SU-DHL-6 (cell line): Measurements from ENCODE around the gene SNX14.
"Not testable (repeated sequence)": the region's sequence is repeated elsewhere in the genome, so short reads cannot be mapped to it uniquely, and the experiment has no call there.

ENCODE experiments used
- H2AFZ ChIP-seq: fragments of 200-600 bp; sonication (generic); 2 replicates; pipeline ENCODE4 v1.6.1; 2014; ENCODE audit warnings: low read depth, mild to moderate bottlenecking, moderate library complexity, mixed read lengths, antibody characterized with exemption, low read length; ENCODE audit not compliant: severe bottlenecking
- H3F3A ChIP-seq: fragments of 200-600 bp; shearing (Covaris generic); 2 replicates; pipeline ENCODE4 v1.6.0; 2016; ENCODE audit warnings: antibody characterized with exemption, mild to moderate bottlenecking; ENCODE audit not compliant: insufficient read depth
- H3K27ac ChIP-seq: fragments of 200-600 bp; sonication (generic); 2 replicates; pipeline ENCODE4 v1.5.1; 2016; ENCODE audit warnings: low read depth, mild to moderate bottlenecking, low read length, moderate library complexity, mixed read lengths
- H3K27me3 ChIP-seq: fragments of 200-600 bp; sonication (generic), shearing (Covaris generic); 2 replicates; pipeline ENCODE4 v1.6.0; 2014; ENCODE audit warnings: mild to moderate bottlenecking, low read length
- H3K36me3 ChIP-seq: fragments of 200-600 bp; sonication (generic); 2 replicates; pipeline ENCODE4 v1.6.1; 2014; ENCODE audit warnings: mild to moderate bottlenecking, low read length, mixed read lengths
- H3K4me2 ChIP-seq: fragments of 300-600, 200-600 bp; shearing (Covaris generic), sonication (generic); 2 replicates; pipeline ENCODE4 v1.6.0; 2014; ENCODE audit warnings: low read length, low read depth, mild to moderate bottlenecking; ENCODE audit not compliant: poor library complexity, severe bottlenecking
- H3K4me3 ChIP-seq: fragments of 200-600 bp; sonication (generic); 2 replicates; pipeline ENCODE4 v1.5.1; 2014; ENCODE audit warnings: antibody characterized with exemption, low read length, mild to moderate bottlenecking, mixed read lengths; ENCODE audit not compliant: insufficient read depth, poor library complexity, severe bottlenecking
- H3K79me2 ChIP-seq: fragments of 200-600 bp; sonication (generic); 2 replicates; pipeline ENCODE4 v1.6.1; 2014; ENCODE audit warnings: mild to moderate bottlenecking, low read length, moderate library complexity; ENCODE audit not compliant: insufficient read depth
- H3K9ac ChIP-seq: fragments of 200-600 bp; sonication (generic); 2 replicates; pipeline ENCODE4 v1.7.0; 2014; ENCODE audit warnings: mild to moderate bottlenecking, low read length
- H3K9me2 ChIP-seq: fragments of 200-600 bp; sonication (generic); replicated peaks from 2 replicates; pipeline ENCODE4 v1.6.1; 2014; ENCODE audit warnings: low read length; ENCODE audit not compliant: insufficient read depth
- H3K9me3 ChIP-seq: fragments of 200-600 bp; sonication (generic); 2 replicates; pipeline ENCODE4 v1.6.1; 2014; ENCODE audit warnings: low read length, mixed read lengths; ENCODE audit not compliant: insufficient read depth
- H4K20me1 ChIP-seq: fragments of 200-600 bp; sonication (generic); 2 replicates; pipeline ENCODE4 v1.6.1; 2014; ENCODE audit warnings: low read depth, mild to moderate bottlenecking, antibody characterized with exemption, low read length, moderate library complexity, mixed read lengths
- CTCF ChIP-seq: fragments of 200-600 bp; sonication (generic); IDR thresholded peaks from one replicate; pipeline ENCODE4 v1.5.1; 2017; ENCODE audit warnings: antibody characterized with exemption, mild to moderate bottlenecking, low read length, moderate library complexity; ENCODE audit not compliant: insufficient read depth, poor library complexity, severe bottlenecking
- EZH2phosphoT487 ChIP-seq: fragments of 200-600 bp; sonication (generic), shearing (Covaris generic); conservative IDR thresholded peaks from 2 replicates; pipeline ENCODE4 v1.6.1; 2018; ENCODE audit warnings: mild to moderate bottlenecking, antibody characterized with exemption, low read length, moderate library complexity, mixed read lengths

Gene SNX14

GRCh38 chr6:85568411-85568810, 25.2 kb downstream of the SNX14 start:
- Histone ChIP-seq H3K4me2 (no peak overlapping the region), H3K36me3 (peaks cover 27% of the 10 kb centered on the region)
- no peak for TF ChIP-seq CTCF
- TF ChIP-seq EZH2phosphoT487 = no peak

DNA sequence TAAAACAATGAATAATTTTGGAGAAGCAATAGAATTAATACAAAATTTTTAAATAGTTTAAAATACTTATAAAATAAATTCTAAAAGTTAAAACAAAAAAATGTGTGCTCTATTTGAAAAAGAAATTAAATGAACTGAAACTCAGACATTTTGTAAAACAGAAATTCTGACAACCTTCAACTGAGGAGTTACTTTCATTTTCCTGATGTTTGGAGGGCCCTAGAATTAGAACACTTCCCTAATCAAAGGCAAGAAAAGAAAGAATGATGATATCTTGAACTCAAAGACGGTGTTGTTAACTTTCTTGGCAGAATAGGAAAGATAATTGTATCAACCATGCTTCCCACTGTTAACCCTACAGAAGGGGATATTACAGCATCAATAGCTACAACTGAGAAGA, 27.9 kb downstream of the SNX14 start:
- no peaks in the 10 kb centered on the region for H3K9me2 ChIP-seq
- H3K9ac ChIP-seq = no peak overlapping the region
- H3K4me2 ChIP-seq = no peak overlapping the region
- no peak overlapping the region for H2AFZ ChIP-seq
- TF ChIP-seq CTCF (no peak), EZH2phosphoT487 (no peak)
- H3F3A ChIP-seq = no peaks in the 10 kb centered on the region; the same call in 1 of the 2 replicates
- H3K36me3 ChIP-seq = peaks cover 16% of the 10 kb centered on the region
- no peak overlapping the region for H3K27ac ChIP-seq
- H3K4me3 ChIP-seq = no peak overlapping the region
- no peaks in the 10 kb centered on the region for H4K20me1 ChIP-seq
- no peaks in the 10 kb centered on the region for H3K9me3 ChIP-seq
- H3K79me2 ChIP-seq = no peaks in the 10 kb centered on the region
- no peaks in the 10 kb centered on the region for H3K27me3 ChIP-seq

More at GRCh38 chr6:85568411-85568810, 25.2 kb downstream of the SNX14 start:
- no peaks in the 10 kb centered on the region for H4K20me1 ChIP-seq
- H3K27me3 ChIP-seq = no peaks in the 10 kb centered on the region
- H3K27ac ChIP-seq = no peak overlapping the region
- no peak overlapping the region for H2AFZ ChIP-seq
- H3K9ac ChIP-seq = no peak overlapping the region
- no peaks in the 10 kb centered on the region for H3K9me2 ChIP-seq
- H3K4me3 ChIP-seq = no peak overlapping the region
- H3K9me3 ChIP-seq = no peaks in the 10 kb centered on the region
- no peaks in the 10 kb centered on the region; the same call in 1 of the 2 replicates for H3F3A ChIP-seq
- H3K79me2 ChIP-seq = peaks cover 5% of the 10 kb centered on the region; the same call in 1 of the 2 replicates

GRCh38 chr6:85564223-85564622, 29.4 kb downstream of the SNX14 start:
- not testable (repeated sequence) for H3K4me2 ChIP-seq, H3K27ac ChIP-seq, H3K79me2 ChIP-seq, H2AFZ ChIP-seq, H3K27me3 ChIP-seq, H4K20me1 ChIP-seq, H3K9me3 ChIP-seq, H3K4me3 ChIP-seq, H3F3A ChIP-seq, H3K9ac ChIP-seq, H3K9me2 ChIP-seq
- peaks cover 19% of the 10 kb centered on the region for H3K36me3 ChIP-seq

DNA sequence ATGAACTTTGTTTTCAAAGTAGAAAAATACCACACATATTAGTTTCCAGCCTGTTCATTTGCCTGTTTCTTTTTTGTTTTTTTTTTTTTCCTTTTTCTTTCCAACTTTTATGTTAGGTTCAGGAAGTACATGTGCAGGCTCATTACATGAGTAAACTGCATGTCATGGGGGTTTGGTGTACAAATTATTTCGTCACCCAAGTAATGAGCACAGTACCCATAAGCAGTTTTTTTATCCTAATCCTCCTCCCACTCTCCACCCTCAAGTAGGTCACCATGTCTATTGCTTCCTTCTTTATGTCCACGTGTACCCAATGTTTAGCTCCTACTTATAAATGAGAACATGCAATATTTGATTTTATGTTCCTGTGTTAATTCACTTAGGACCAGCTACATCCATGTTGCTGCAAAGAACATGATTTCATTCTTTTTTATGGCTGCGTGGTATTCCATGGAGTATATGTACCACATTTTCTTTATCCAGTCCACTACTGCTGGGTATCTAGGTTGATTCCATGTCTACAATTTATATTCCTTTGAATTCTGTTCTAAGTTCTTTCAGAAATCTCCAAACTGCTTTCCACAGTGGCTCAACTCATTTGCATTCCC, 31.8 kb downstream of the SNX14 start:
- Histone ChIP-seq H3F3A (no peaks in the 10 kb centered on the region; the same call in 1 of the 2 replicates), H3K4me2 (no peak overlapping the region), H3K4me3 (no peak overlapping the region), H3K36me3 (peaks cover 19% of the 10 kb centered on the region), H3K79me2 (no peaks in the 10 kb centered on the region), H4K20me1 (no peaks in the 10 kb centered on the region), H3K9me3 (no peaks in the 10 kb centered on the region), H3K9ac (no peak overlapping the region), H3K9me2 (no peaks in the 10 kb centered on the region), H3K27me3 (no peaks in the 10 kb centered on the region), H2AFZ (no peak overlapping the region), H3K27ac (no peak overlapping the region)
- TF ChIP-seq CTCF = no peak
- TF ChIP-seq EZH2phosphoT487 = no peak
